ENCODE data around the gene RNASEH2B. TPM values are rescaled to one million over a fixed set of nuclear protein-coding genes. Genes with fewer than 3 reads are reported as not detected.

Gene RNASEH2B
- total and polyA plus RNA-seq, 2 of the 8 experiments (the other 6 are each of a cell fraction or from before 2014, with no cell fraction given), result 19.3 to 43.9 TPM

DNA sequence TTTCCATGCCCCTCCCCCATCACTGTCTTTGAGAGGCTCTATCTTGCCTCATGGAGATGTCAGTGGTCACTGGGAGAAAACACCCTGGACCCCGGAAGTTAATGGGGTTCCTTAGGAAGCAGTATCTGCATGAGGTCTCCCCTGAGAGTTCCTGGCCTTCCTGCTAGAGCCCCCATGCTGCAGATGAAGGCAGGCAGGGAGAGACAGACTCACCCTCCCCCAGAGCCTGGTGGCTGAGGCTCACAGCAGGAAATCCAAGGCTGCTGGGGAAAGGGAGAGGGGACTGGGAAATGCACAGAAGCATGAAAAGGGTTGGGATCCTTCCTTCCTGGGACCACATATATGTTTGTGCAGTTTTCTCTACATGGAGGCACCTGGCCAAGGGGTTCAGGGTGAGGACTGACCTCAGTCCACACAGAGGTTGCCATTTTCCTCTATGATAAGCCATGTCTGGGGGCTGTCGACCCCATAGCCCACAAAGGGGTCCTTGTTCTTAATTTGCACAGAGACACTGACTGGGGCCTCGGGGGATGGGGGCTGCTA lies 95.4 kb downstream of the RNASEH2B start:
- 73% methylated on average over 3 of the region's 3 CpGs; no CpG with 5 or more reads in 1 of the 2 experiments for WGBS, 2 experiments (ENCODE audit: extremely low coverage in 1 of 2, insufficient coverage in 1 of 2, insufficient read length in 1 of 2, insufficient replicate concordance in 2 of 2, low coverage in 1 of 2, low lambda C conversion rate in 2 of 2, missing lambda C conversion rate in 1 of 2)
- CTCF ChIA-PET (ENCODE audit: partially characterized antibody), result no interaction called here
- FAIRE-seq, result no peak
- Histone ChIP-seq H3K4ac (replicated peaks; ENCODE audit: insufficient read length, low read depth, low read length) (no peak overlapping the region), H3K79me2 (ENCODE audit: control insufficient read depth in 1 of 2, insufficient read depth in 2 of 2, low read length in 2 of 2) (no peaks in the 10 kb centered on the region), H2AFZ (ENCODE audit: low read length) (0 out of 2 replicates have a peak overlapping the region, but pooled peaks have one; percentile 19), H2BK20ac (ENCODE audit: low read length) (peak overlapping the region; percentile 35; the same call in 1 of the 2 replicates), H3K56ac (replicated peaks; ENCODE audit: insufficient read length, low read depth, low read length) (no peak overlapping the region), H3K27me3 (replicated peaks in 1 of 4; ENCODE audit: control insufficient read depth in 3 of 4, extremely low read depth in 1 of 4, insufficient read depth in 3 of 4, low read length in 3 of 4) (no peaks in the 10 kb centered on the region; a peak in 1 of 7 replicates), H2BK15ac (ENCODE audit: low read length) (no peak overlapping the region), H4K5ac (ENCODE audit: insufficient read length, low read depth, low read length) (no peak overlapping the region), H3K4me2 (ENCODE audit: insufficient read depth in 1 of 2, low read depth in 2 of 2, low read length in 2 of 2) (peak overlapping the region in 1 of 2 experiments; percentile 15; a peak in 2 of 4 replicates), H2AK5ac (ENCODE audit: low read depth, low read length) (no peak overlapping the region), H4K20me1 (replicated peaks in 1 of 2; ENCODE audit: control insufficient read depth in 1 of 2, insufficient read depth in 2 of 2, low read length in 2 of 2) (no peaks in the 10 kb centered on the region), H3K4me3 (ENCODE audit: extremely low read depth in 1 of 4, insufficient read depth in 2 of 4, low read depth in 3 of 4, low read length in 4 of 4) (no peak overlapping the region), H3K79me1 (ENCODE audit: low read depth, low read length) (no peaks in the 10 kb centered on the region), H3K9ac (replicated peaks in 1 of 4; ENCODE audit: extremely low read depth in 1 of 4, low read depth in 3 of 4, low read length in 3 of 4) (no peak overlapping the region), H3K14ac (ENCODE audit: insufficient read length) (no peak overlapping the region), H3K23ac (ENCODE audit: insufficient read length) (no peak overlapping the region), H4K91ac (replicated peaks; ENCODE audit: insufficient read length, low read length) (no peak overlapping the region), H3K4me1 (replicated peaks in 1 of 4; ENCODE audit: control insufficient read depth in 3 of 4, insufficient read depth in 4 of 4, low read length in 3 of 4) (peaks cover 6 to 14% (median 10%) of the 10 kb centered on the region in 4 experiments; a peak in 6 of 7 replicates), H3K18ac (ENCODE audit: extremely low read depth, low read length) (no peak overlapping the region), H2BK120ac (replicated peaks; ENCODE audit: low read depth, low read length) (no peak overlapping the region), H3K9me3 (ENCODE audit: insufficient read depth in 2 of 2, low read depth in 1 of 2, low read length in 1 of 2) (no peaks in the 10 kb centered on the region), H3K36me3 (ENCODE audit: control insufficient read depth in 2 of 4, insufficient read depth in 4 of 4, low read length in 3 of 4) (no peaks in the 10 kb centered on the region), H3K27ac (ENCODE audit: low read depth, low read length) (no peak overlapping the region), H4K8ac (ENCODE audit: extremely low read depth, insufficient read depth, low read length) (no peak overlapping the region), H2BK5ac (ENCODE audit: low read depth, low read length) (peak overlapping the region; percentile 18; the same call in 1 of the 2 replicates), H2BK12ac (ENCODE audit: low read depth, low read length) (no peak overlapping the region), H3K23me2 (ENCODE audit: low read depth, low read length) (no peaks in the 10 kb centered on the region)
- POLR2A ChIA-PET (ENCODE audit: partially characterized antibody), result no interaction called here
- no peak for DNase-seq (ENCODE audit: low read depth in 1 of 2, low spot score in 2 of 2)
- peak; percentile 12 for TF ChIP-seq KDM4A (IDR thresholded peaks at IDR 0.05; ENCODE audit: low read depth, low read length, severe bottlenecking)
- no peak for TF ChIP-seq FOSL1 (IDR thresholded peaks at IDR 0.05; ENCODE audit: insufficient read depth, low read depth, low read length)

Data from H1 (cell line).